NCI-H2029 (cell line): Measurements from ENCODE around the gene KLHL1.

Source experiments
- DNase-seq: peaks from one replicate; lab custom pipeline; 2025; lab: John Stamatoyannopoulos, UW

KLHL1 gene

GRCh38 chr13:70016116-70016515, 92.1 kb downstream of the KLHL1 start:
- no peak for DNase-seq

DNA sequence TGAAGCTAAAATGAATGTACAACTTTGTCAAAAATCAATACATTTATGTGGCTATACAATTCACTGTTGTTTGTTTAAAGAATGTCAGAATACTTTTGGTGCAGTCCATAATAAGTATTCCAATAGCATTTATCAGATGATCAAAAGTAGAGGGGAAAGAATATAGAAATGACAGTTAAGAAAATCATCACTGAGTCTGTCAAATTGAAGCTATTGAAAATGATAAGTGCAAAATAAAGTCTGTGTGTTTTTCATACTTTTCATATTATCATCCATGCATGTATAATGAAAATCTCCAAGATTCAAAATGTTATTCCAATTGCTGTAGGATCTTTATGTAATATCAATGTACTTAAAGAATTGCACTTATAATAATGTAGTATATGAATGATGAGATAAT, 93.9 kb downstream of the KLHL1 start:
- DNase-seq: no peak

GRCh38 chr13:69999875-70000274, 108.4 kb downstream of the KLHL1 start:
- DNase-seq: no peak

DNA sequence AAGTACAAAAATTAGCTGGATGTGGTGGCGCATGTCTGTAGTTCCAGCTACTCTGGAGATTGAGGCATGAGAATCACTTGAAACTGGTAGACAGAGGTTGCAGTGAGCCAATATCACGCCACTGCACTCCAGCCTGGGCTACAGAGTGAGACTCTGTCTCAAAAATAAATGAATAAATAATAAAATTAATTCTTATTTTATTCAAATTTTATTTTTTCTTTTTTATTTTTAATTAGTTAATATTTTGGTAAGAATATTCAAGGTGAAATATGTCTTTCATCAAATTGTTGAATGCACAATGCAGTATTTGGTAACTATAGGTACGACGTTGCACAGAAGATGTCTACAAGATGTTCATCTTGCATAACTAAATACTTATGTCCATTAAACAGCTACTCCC, 111.2 kb downstream of the KLHL1 start:
- DNase-seq: no peak

DNA sequence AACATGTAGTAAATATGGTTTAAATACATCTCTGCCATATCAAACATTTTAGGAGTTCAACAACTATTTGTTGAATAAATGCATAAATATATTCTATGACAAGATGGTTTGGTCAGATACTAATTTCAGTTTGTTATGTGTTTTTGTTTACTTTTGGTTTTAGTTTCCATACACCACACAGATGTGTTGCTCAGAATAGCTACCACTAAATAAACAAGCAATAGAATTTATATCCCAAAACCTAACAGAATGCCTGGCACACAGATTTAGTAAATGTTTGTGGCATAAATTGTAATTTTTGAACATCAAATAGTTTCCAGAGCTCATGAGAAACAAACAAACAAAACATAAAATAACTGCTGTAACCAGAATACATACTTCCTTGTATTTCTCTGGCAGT, 127.5 kb downstream of the KLHL1 start:
- DNase-seq: no peak

DNA sequence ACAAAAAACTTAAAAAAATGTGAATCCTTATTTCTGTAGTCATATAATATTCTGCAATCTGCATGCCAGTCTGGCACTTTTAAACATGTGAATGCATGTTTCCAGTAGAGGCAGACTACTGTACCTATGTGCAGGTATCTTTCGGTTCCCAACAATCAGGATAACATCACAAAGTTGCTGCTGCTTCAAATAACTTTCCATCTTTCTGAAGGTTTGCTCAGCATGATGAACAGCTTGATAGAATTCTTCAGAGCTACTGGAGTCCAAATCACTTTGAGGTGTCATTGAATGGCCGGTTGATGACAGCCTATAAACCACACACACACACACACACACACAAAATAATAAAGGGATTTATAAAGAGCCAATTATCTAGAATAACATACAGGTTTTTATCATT, 132.8 kb downstream of the KLHL1 start:
- no peak for DNase-seq

DNA sequence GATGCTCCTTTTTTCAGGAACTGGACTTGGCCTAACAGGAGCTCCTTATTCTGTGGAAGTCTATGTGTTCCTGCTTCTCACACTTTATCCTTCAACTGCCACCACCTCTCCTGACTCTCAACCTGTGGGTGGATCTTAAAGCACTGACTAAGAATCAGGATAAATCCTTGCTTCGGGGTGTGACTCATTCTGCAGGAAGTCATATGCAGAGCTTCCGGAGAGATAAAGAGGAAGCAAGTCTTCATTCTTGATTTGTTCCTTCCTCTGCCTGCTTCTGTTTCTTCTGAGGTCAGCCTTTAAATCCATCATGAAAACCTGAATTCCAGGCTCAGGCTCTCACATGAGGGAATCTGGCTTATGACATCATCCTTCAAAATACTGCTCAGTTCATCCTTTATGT, 137.7 kb downstream of the KLHL1 start:
- no peak for DNase-seq

- no peak for DNase-seq
These were observed 149.2 kb downstream of the KLHL1 start for GRCh38 chr13:69959046-69959445.

DNA sequence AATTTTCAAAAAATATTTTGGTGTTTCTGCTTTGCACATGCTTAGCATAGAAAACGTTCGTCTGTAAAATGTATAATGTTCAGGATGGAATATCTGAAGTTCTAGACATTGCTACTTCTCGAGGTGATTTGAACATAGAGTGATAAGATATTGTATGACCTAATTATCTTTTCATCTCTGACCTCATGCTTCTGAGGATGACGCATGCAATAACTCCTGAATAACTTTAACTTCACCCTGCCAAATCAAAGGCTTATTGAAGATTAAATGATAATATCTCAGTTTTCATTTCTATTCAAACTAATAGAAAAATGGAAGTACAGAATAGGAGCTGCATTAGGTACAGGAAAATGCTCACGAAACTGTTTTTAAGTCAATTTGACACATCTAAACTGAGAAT, 151.4 kb downstream of the KLHL1 start:
- DNase-seq: no peak

GRCh38 chr13:69956349-69956748, 151.9 kb downstream of the KLHL1 start:
- no peak for DNase-seq

DNA sequence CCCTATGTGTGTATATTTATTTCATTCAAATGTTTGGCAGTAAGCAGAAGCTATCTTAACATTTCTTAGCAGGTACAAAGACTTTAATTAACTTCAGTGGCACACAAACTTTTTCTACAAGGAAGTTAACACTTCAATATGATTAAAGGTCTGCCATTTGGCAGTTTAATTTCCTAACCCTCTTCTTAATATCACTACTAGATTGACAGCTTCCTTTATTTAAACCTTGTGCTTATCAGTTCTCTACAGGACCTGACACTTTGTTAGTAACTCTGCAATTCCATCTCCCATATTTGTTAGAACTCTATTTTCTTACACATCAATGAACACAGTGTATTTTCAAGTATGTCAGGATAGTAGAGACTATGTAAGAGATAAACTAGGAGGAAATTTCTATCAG, 153.0 kb downstream of the KLHL1 start:
- no peak for DNase-seq

- no peak for DNase-seq
These were observed 156.8 kb downstream of the KLHL1 start for GRCh38 chr13:69951412-69951811.

DNA sequence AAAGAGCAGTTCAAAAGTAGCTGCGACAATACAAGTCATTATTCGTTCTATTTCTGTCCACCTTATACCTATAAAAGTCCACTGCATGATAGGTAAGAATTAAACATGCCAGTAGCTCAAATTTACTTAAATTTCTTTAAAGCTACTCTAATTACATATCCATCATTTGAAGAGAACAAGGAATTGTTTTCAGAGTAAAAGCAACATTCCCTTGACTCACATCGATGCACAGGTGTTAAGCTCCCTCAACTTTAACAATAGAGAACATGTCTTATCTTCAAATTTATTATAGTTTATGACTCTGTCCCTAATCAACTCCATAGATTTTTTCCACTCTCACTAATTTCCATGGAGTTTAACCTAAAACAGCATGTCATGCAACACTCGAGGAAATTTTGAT, 158.1 kb downstream of the KLHL1 start:
- DNase-seq: no peak

- DNase-seq: no peak
These were observed 160.2 kb downstream of the KLHL1 start for GRCh38 chr13:69948016-69948415.

GRCh38 chr13:69947582-69947981, 160.7 kb downstream of the KLHL1 start:
- DNase-seq: no peak

DNA sequence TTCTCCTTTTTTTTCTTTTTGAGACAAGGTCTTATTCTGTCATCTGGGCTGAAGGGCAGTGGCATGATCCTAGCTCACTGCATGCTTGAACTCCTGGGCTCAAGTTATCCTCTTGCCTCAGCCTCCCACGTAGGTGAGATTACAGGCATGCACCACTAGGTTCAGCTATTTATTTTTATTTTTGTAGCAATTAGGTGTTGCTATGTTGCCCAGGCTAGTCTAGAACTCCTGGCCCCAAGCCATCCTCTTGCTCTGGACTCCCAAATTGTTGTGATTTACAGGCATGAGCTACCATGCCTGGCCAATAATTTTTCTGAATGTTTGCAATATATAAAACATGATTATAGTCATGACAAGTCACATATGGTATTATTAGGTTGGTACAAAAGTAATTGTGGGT, 161.7 kb downstream of the KLHL1 start:
- DNase-seq: no peak

DNA sequence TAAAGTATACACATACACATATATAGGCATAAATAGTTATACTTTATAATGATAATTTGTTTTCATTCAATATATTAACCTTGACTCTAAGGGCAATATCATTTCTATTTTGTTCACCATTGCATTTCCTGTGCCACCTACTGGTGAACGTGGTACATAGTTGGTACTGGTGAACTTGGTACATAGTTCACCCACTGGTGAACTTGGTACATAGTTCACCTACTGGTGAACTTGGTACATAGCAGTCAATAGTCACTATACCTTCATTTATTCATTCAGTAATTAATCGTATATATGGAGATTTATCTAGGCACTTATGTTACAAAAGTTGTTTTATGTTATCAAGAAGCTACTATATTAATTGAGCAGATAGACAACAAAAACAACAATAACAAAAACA, 173.2 kb downstream of the KLHL1 start:
- DNase-seq: no peak

- no peak for DNase-seq
These were observed 180.0 kb downstream of the KLHL1 start for GRCh38 chr13:69928262-69928661.

- no peak for DNase-seq
These were observed 187.1 kb downstream of the KLHL1 start for GRCh38 chr13:69921156-69921555.

GRCh38 chr13:69912630-69913029, 195.6 kb downstream of the KLHL1 start:
- no peak for DNase-seq

GRCh38 chr13:69910800-69911199, 197.5 kb downstream of the KLHL1 start:
- DNase-seq: no peak

DNA sequence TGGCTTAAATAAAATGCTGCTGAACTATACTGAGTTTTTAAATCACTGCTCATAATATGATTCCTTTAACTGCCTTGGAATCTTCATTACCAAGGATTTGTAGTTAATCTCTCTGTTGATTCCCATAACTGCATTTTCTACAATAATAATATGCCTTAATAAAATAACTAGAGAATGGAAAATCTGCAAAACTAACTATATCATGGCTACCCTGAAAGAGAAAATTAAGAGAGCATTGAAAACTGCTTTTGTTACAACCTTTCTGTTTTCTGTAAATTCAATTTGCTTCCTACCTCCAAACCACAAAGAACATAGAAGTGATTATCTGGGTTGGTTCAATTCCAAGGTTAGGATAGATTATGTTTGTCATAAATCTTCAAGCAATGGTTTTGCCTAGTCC, 203.5 kb downstream of the KLHL1 start:
- DNase-seq: no peak

DNA sequence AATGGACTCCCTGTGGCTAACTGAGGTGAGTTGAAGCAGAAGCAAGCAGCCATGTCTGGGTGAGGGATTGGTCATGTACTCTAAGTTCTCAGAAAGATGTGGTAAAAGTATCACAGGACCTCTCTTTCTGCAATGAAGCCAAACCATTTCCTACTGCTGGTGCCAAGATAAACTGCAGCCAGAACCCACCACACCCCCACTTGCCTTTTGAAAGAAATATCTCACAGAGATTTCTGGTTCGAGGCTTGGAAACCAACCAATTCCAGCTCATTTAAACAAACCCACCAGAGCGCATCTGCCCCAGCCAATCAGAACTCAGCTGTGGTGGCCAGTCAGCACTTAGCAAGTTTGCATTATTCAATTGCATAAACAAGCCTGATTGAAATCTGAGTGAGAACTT, 205.2 kb downstream of the KLHL1 start:
- DNase-seq: no peak

DNA sequence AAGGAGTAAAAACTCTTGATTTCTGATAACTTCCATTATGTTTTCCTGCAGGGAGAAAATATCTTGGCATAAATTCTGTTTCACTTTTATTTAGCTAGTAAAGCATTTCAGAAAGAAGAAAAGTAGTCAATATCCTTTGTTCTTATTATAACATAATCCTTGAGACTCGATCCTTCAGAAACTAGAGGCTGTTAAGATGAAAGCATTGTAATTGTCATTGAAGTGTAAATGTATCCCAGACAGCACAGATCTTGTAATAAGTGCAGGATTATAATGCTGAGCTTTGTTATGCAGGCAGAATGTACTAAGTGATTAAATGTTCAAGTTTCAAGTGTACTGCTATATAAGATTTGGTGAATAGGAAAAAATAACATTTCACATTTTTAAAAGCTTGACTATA, 225.8 kb downstream of the KLHL1 start:
- no peak for DNase-seq

GRCh38 chr13:69879936-69880335, 228.3 kb downstream of the KLHL1 start:
- no peak for DNase-seq
